ENCODE measurements around the gene IGFBP5.

Gene IGFBP5

DNA sequence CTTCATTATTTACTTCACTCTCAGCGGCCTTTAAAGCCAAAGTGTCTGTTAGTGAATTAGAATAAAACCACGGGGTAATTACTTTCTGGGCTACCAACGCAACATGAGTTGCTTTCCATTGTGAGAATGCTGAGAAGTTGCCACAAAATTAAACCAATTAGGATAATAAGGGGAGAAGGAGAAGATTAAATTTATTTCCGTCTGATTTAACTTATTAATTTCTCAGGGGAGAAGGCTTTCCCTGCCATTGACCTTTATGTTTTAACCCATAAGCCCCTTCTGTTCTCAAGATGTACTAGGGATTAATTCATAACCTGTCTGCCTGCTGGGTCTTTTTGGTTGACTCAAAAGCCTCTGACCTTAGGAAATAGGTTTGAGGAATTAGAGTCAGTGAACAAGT is 42.3 kb upstream of the IGFBP5 start:
- no peak overlapping the region for H3K4me3 ChIP-seq (ENCODE audit: low read length)

GRCh38 chr2:216736326-216736725 is 41.0 kb upstream of the IGFBP5 start:
- no peak overlapping the region for H3K4me2 ChIP-seq (ENCODE audit: low read length)
- H3K27ac ChIP-seq (ENCODE audit: low read depth, low read length), result no peak overlapping the region
- H3K79me2 ChIP-seq (ENCODE audit: control insufficient read depth, low read length), result no peaks in the 10 kb centered on the region
- no peaks in the 10 kb centered on the region for H3K4me1 ChIP-seq (ENCODE audit: control insufficient read depth, low read length)
- no peaks in the 10 kb centered on the region for H3K9me2 ChIP-seq (replicated peaks; ENCODE audit: control insufficient read depth, low read length)
- no peaks in the 10 kb centered on the region for H3F3A ChIP-seq (ENCODE audit: control insufficient read depth, insufficient read depth)
- H3K9me3 ChIP-seq (ENCODE audit: control insufficient read depth, insufficient read depth, low read length), result no peaks in the 10 kb centered on the region
- no peaks in the 10 kb centered on the region for H4K20me1 ChIP-seq (ENCODE audit: control insufficient read depth, insufficient read depth, low read depth, low read length)
- H3K36me3 ChIP-seq (ENCODE audit: control insufficient read depth, low read length), result no peaks in the 10 kb centered on the region
- no peak for TF ChIP-seq EZH2phosphoT487 (IDR thresholded peaks at IDR 0.05; ENCODE audit: borderline replicate concordance, low read length)
- no peak for TF ChIP-seq CTCF (IDR thresholded peaks at IDR 0.05; ENCODE audit: low read depth, low read length, poor library complexity, severe bottlenecking)
- no peaks in the 10 kb centered on the region for H3K27me3 ChIP-seq (ENCODE audit: control insufficient read depth, low read length)
- no peak overlapping the region for H3K4me3 ChIP-seq (ENCODE audit: low read length)

More for the DNA sequence above, 42.3 kb upstream of the IGFBP5 start:
- Histone ChIP-seq H3F3A (ENCODE audit: control insufficient read depth, insufficient read depth) (no peaks in the 10 kb centered on the region), H3K27me3 (ENCODE audit: control insufficient read depth, low read length) (no peaks in the 10 kb centered on the region), H3K4me2 (ENCODE audit: low read length) (no peak overlapping the region), H3K27ac (ENCODE audit: low read depth, low read length) (no peak overlapping the region), H3K9me3 (ENCODE audit: control insufficient read depth, insufficient read depth, low read length) (no peaks in the 10 kb centered on the region), H4K20me1 (ENCODE audit: control insufficient read depth, insufficient read depth, low read depth, low read length) (no peaks in the 10 kb centered on the region), H3K4me1 (ENCODE audit: control insufficient read depth, low read length) (no peaks in the 10 kb centered on the region), H3K79me2 (ENCODE audit: control insufficient read depth, low read length) (no peaks in the 10 kb centered on the region), H3K9me2 (replicated peaks; ENCODE audit: control insufficient read depth, low read length) (no peaks in the 10 kb centered on the region), H3K36me3 (ENCODE audit: control insufficient read depth, low read length) (no peaks in the 10 kb centered on the region)
- TF ChIP-seq CTCF (IDR thresholded peaks at IDR 0.05; ENCODE audit: low read depth, low read length, poor library complexity, severe bottlenecking) (no peak), EZH2phosphoT487 (IDR thresholded peaks at IDR 0.05; ENCODE audit: borderline replicate concordance, low read length) (no peak)

GRCh38 chr2:216735668-216736067 is 40.3 kb upstream of the IGFBP5 start:
- Histone ChIP-seq H3K9me2 (replicated peaks; ENCODE audit: control insufficient read depth, low read length) (no peaks in the 10 kb centered on the region), H3K79me2 (ENCODE audit: control insufficient read depth, low read length) (no peaks in the 10 kb centered on the region), H3K4me1 (ENCODE audit: control insufficient read depth, low read length) (no peaks in the 10 kb centered on the region), H3K4me2 (ENCODE audit: low read length) (no peak overlapping the region), H3K9me3 (ENCODE audit: control insufficient read depth, insufficient read depth, low read length) (no peaks in the 10 kb centered on the region), H3F3A (ENCODE audit: control insufficient read depth, insufficient read depth) (no peaks in the 10 kb centered on the region), H4K20me1 (ENCODE audit: control insufficient read depth, insufficient read depth, low read depth, low read length) (no peaks in the 10 kb centered on the region), H3K4me3 (ENCODE audit: low read length) (no peak overlapping the region), H3K27me3 (ENCODE audit: control insufficient read depth, low read length) (no peaks in the 10 kb centered on the region), H3K27ac (ENCODE audit: low read depth, low read length) (no peak overlapping the region), H3K36me3 (ENCODE audit: control insufficient read depth, low read length) (no peaks in the 10 kb centered on the region)
- no peak for TF ChIP-seq EZH2phosphoT487 (IDR thresholded peaks at IDR 0.05; ENCODE audit: borderline replicate concordance, low read length)
- TF ChIP-seq CTCF (IDR thresholded peaks at IDR 0.05; ENCODE audit: low read depth, low read length, poor library complexity, severe bottlenecking), result no peak

DNA sequence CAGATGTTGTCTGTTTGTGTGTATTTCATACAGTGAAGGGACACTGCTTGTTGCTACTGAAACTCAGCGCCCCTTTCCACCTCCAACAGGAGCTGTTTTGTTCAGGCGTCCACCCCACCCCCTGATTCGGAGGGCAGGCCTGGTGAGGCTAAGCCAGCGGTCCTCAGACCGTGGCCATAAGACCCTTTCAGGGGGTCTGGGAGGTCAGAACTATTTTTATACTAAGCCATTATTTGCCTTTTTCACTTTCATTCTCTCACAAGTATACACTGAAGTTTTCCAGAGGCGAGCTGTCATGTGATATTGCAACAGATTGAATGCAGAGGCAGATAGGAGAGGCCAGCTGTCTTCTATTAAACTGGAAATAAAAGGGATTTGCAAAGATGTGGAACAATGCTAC is 39.7 kb upstream of the IGFBP5 start:
- H3K4me2 ChIP-seq (ENCODE audit: low read length), result no peak overlapping the region
- H3K4me1 ChIP-seq (ENCODE audit: control insufficient read depth, low read length), result no peaks in the 10 kb centered on the region

More for the DNA sequence above, 39.7 kb upstream of the IGFBP5 start:
- H3K27ac ChIP-seq (ENCODE audit: low read depth, low read length), result no peak overlapping the region
- no peaks in the 10 kb centered on the region for H3K36me3 ChIP-seq (ENCODE audit: control insufficient read depth, low read length)
- no peaks in the 10 kb centered on the region for H3F3A ChIP-seq (ENCODE audit: control insufficient read depth, insufficient read depth)
- no peaks in the 10 kb centered on the region for H3K9me2 ChIP-seq (replicated peaks; ENCODE audit: control insufficient read depth, low read length)
- no peaks in the 10 kb centered on the region for H4K20me1 ChIP-seq (ENCODE audit: control insufficient read depth, insufficient read depth, low read depth, low read length)
- H3K4me3 ChIP-seq (ENCODE audit: low read length), result no peak overlapping the region
- H3K9me3 ChIP-seq (ENCODE audit: control insufficient read depth, insufficient read depth, low read length), result no peaks in the 10 kb centered on the region
- TF ChIP-seq EZH2phosphoT487 (IDR thresholded peaks at IDR 0.05; ENCODE audit: borderline replicate concordance, low read length) (no peak), CTCF (IDR thresholded peaks at IDR 0.05; ENCODE audit: low read depth, low read length, poor library complexity, severe bottlenecking) (no peak)
- H3K79me2 ChIP-seq (ENCODE audit: control insufficient read depth, low read length), result no peaks in the 10 kb centered on the region
- H3K27me3 ChIP-seq (ENCODE audit: control insufficient read depth, low read length), result no peaks in the 10 kb centered on the region

Data from DOHH2 (cell line).